Measurements from ENCODE around the gene TPX2. TPM values are rescaled to one million over a fixed set of nuclear protein-coding genes. Genes with fewer than 3 reads are reported as not detected.

TPX2 gene
- total and polyA plus RNA-seq, 10 of the 15 experiments (the other 5 are each of a cell fraction or from before 2014, with no cell fraction given), result 29.7 to 144 (median 89.0) TPM

GRCh38 chr20:31720486-31721407 lies 18.3 kb upstream of the TPX2 start (continued):
- no peak for TF ChIP-seq ZZZ3 (IDR thresholded peaks at IDR 0.05; ENCODE audit: control insufficient read depth, insufficient read length, low read depth)
- TF ChIP-seq POLR2AphosphoS2 (IDR thresholded peaks at IDR 0.05; ENCODE audit: low read depth, low read length), result no peak
- TF ChIP-seq HDAC2 (IDR thresholded peaks at IDR 0.05), result no peak
- TF ChIP-seq POU2F2 (IDR thresholded peaks at IDR 0.05; ENCODE audit: borderline replicate concordance, low read depth, low read length), result no peak
- no peak for TF ChIP-seq ESRRA (IDR thresholded peaks at IDR 0.05; ENCODE audit: low read length)
- no peak for TF ChIP-seq ZNF207 (IDR thresholded peaks at IDR 0.05; ENCODE audit: borderline replicate concordance)
- TF ChIP-seq PRDM15 (CRISPR knock-in tag; IDR thresholded peaks at IDR 0.05), result no peak
- no peak for TF ChIP-seq RCOR1 (conservative IDR thresholded peaks at IDR 0.05; ENCODE audit: low read depth, low read length)
- no peak for TF ChIP-seq ZBTB33 (IDR thresholded peaks at IDR 0.05)
- no peak for TF ChIP-seq CHD1 (IDR thresholded peaks at IDR 0.05; ENCODE audit: low read depth, low read length)
- peak; percentile 36; the same call in 1 of the 2 replicates for TF ChIP-seq DPF2 (IDR thresholded peaks at IDR 0.05)
- no peak for TF ChIP-seq SREBF1 (IDR thresholded peaks at IDR 0.05; ENCODE audit: low read length)
- no peak for TF ChIP-seq SRF (IDR thresholded peaks at IDR 0.05; ENCODE audit: low read depth in 2 of 2, low read length in 2 of 2)
